HEK293 (cell line): ENCODE measurements around the gene PHACTR1.
A peak's percentile ranks its signal among the peaks of the same experiment; 100 is the strongest.
"Not testable (repeated sequence)": the region's sequence is repeated elsewhere in the genome, so short reads cannot be mapped to it uniquely, and the experiment has no call there.

ENCODE experiments used
- CTCF ChIA-PET: fragments of 350-600 bp; formaldehyde crosslinking; extraction: SDS; loops from one replicate; lab custom pipeline; 2021; ENCODE audit warnings: antibody characterized with exemption; lab: Yijun Ruan, JAX
- POLR2A ChIA-PET: fragments of 300-600 bp; formaldehyde crosslinking; extraction: SDS; loops from one replicate; lab custom pipeline; 2020; ENCODE audit warnings: antibody characterized with exemption, inconsistent platforms; lab: Yijun Ruan, JAX
- H3K27ac ChIP-seq: fragments of 200-500 bp; sonication (Bioruptor generic); 2 replicates; pipeline ENCODE4 v1.5.1; 2014; ENCODE audit warnings: low read depth, low read length, control low read depth, inconsistent platforms; ENCODE audit errors: extremely low read depth
- H3K36me3 ChIP-seq, 2 experiments: fragments of 200-500 bp in 1 of 2; sonication (Bioruptor generic) in 1 of 2; 1 replicate in 1 of 2; 2 replicates in 1 of 2; pipeline ENCODE4 v1.5.1; 2014 to 2017; ENCODE audit warnings: inconsistent platforms in 2 of 2, low read length in 2 of 2; ENCODE audit not compliant: control insufficient read depth in 2 of 2, insufficient read depth in 1 of 2
- H3K4me1 ChIP-seq: fragments of 200-500 bp; sonication (Bioruptor generic); 2 replicates; pipeline ENCODE4 v1.5.1; 2014; ENCODE audit warnings: mild to moderate bottlenecking, low read length, inconsistent platforms; ENCODE audit not compliant: control insufficient read depth, insufficient read depth
- H3K4me3 ChIP-seq: 2 replicates; pipeline ENCODE4 v1.5.1; 2011; ENCODE audit warnings: low read depth, mild to moderate bottlenecking, control low read depth, low read length, moderate library complexity
- H3K9me3 ChIP-seq: fragments of 200-500 bp; sonication (Bioruptor generic); 2 replicates; pipeline ENCODE4 v1.5.1; 2014; ENCODE audit warnings: low read depth, low read length, inconsistent platforms; ENCODE audit not compliant: control insufficient read depth, insufficient read depth
- KLF9 ChIP-seq: fragments of 450-650 bp; formaldehyde crosslinking; IDR thresholded peaks from 2 replicates; pipeline ENCODE4 v1.5.1; 2016; ENCODE audit warnings: missing biosample characterization, missing genetic modification characterization, low read depth
- ZBTB17 ChIP-seq: fragments of 450-650 bp; formaldehyde crosslinking; IDR thresholded peaks from 2 replicates; pipeline ENCODE4 v1.5.1; 2016; ENCODE audit warnings: missing biosample characterization, missing genetic modification characterization
- ZEB2 ChIP-seq: fragments of 450-650 bp; formaldehyde crosslinking; IDR thresholded peaks from 2 replicates; pipeline ENCODE4 v1.5.1; 2016; ENCODE audit warnings: missing biosample characterization, missing genetic modification characterization
- ZNF157 ChIP-seq: fragments of 450-650 bp; formaldehyde crosslinking; IDR thresholded peaks from 2 replicates; pipeline ENCODE4 v1.5.1; 2016; ENCODE audit warnings: missing biosample characterization, missing genetic modification characterization
- ZNF19 ChIP-seq: fragments of 450-650 bp; formaldehyde crosslinking; IDR thresholded peaks from 2 replicates; pipeline ENCODE4; 2016; ENCODE audit warnings: missing biosample characterization, missing genetic modification characterization, low read depth
- ZNF302 ChIP-seq: fragments of 450-650 bp; formaldehyde crosslinking; IDR thresholded peaks from 2 replicates; pipeline ENCODE4 v1.5.1; 2016; ENCODE audit warnings: missing biosample characterization, missing genetic modification characterization, low read depth
- ZNF48 ChIP-seq: fragments of 450-650 bp; formaldehyde crosslinking; IDR thresholded peaks from 2 replicates; pipeline ENCODE4 v1.5.1; 2016; ENCODE audit warnings: missing biosample characterization, missing genetic modification characterization
- ZNF529 ChIP-seq: fragments of 450-650 bp; formaldehyde crosslinking; IDR thresholded peaks from 2 replicates; pipeline ENCODE4 v1.5.1; 2017; ENCODE audit warnings: missing genetic modification characterization, missing biosample characterization; ENCODE audit not compliant: insufficient replicate concordance
- ZNF791 ChIP-seq: fragments of 450-650 bp; formaldehyde crosslinking; IDR thresholded peaks from 2 replicates; pipeline ENCODE4 v1.5.1; 2016; ENCODE audit warnings: missing biosample characterization, missing genetic modification characterization
- TF ChIP-seq, protein P1 (sequence below): fragments of 450-650 bp; formaldehyde crosslinking; optimal IDR thresholded peaks from 2 replicates; pipeline ENCODE3; 2016; ENCODE audit warnings: missing biosample characterization, mild to moderate bottlenecking, missing genetic modification characterization
- TF ChIP-seq, protein P2 (sequence below): fragments of 450-650 bp; formaldehyde crosslinking; IDR thresholded peaks from 2 replicates; pipeline ENCODE4 v1.5.1; 2016; ENCODE audit warnings: missing biosample characterization, missing genetic modification characterization
- TF ChIP-seq, protein P3 (sequence below): fragments of 450-650 bp; formaldehyde crosslinking; IDR thresholded peaks from 2 replicates; pipeline ENCODE4 v1.5.1; 2016; ENCODE audit warnings: missing biosample characterization, missing genetic modification characterization

Gene PHACTR1

DNA sequence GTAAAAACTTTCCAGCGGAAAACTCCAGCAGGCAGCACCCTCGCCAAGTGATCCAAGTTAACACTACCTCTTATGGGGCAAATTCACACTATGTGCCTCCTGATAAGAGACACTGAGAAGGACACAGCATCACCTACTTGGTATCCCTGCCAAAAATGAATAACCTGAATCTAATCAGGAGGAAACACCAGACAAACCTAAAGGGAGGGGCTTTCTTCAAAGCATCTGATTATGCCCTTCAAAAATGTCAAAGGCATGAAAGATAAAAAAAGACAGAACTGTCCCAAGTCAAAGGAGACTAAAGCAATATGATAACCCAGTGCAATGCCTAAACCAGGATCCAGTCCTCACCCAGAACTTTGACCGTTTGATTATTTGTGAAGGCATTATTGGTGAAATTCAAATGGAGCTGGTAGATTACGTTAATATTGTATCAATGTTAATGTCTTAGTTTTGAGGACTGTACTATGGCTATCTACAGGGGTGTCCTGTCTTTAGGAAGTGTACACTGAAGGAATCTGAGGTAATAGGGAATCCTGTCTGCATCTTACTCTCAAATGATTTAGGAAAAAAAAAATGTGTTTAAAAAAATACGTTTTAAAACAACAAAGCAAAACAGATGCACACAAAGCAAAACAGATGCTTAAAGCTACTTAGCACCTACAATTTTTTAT, 603.5 kb downstream of the PHACTR1 start:
- Histone ChIP-seq H3K27ac (no peak overlapping the region), H3K4me1 (no peaks in the 10 kb centered on the region), H3K4me3 (no peak overlapping the region), H3K36me3 (peaks cover 36 to 91% of the 10 kb centered on the region in 2 experiments), H3K9me3 (no peaks in the 10 kb centered on the region)
- POLR2A ChIA-PET, result no interaction called here
- TF ChIP-seq ZNF157 (tag by site-specific recombination) (no peak), ZNF529 (no peak), ZNF302 (tag by site-specific recombination) (no peak), ZEB2 (no peak), ZNF791 (tag by site-specific recombination) (no peak)
- CTCF ChIA-PET, result interaction anchor here (0.6 to 1.0 kb wide), 4 partner anchors 9 to 1086 kb away, joined by 3 to 4 read pairs (median 4); no protein-coding TSS in a partner anchor

DNA sequence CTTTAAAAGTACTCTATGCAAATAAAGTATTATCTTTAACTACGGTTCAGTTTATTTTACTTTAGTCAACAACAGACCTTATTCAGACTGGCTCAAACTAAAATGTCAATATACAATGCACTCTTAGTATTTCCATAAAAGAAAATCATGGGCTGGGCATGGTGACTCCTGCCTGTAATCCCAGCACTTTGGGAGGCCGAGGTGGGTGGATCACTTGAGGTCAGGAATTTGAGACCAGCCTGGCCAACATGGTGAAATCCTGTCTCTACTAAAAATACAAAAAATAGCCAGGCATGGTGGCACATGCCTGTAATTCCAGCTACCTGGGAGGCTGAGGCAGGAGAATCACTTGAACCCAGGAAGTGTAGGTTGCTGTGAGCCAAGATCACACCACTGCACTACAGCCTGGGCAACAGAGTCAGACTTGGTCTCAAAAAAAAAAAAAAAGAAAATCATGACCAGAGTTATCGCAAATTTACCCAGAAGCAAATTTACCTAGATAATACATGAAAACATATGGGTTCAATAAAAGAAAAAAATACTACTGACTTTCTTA, 609.5 kb downstream of the PHACTR1 start:
- H3K36me3 ChIP-seq, result peaks cover 11 to 48% of the 10 kb centered on the region in 2 experiments
- POLR2A ChIA-PET, CTCF ChIA-PET, H3K4me3 ChIP-seq, H3K4me1 ChIP-seq, H3K9me3 ChIP-seq, H3K27ac ChIP-seq: not testable (repeated sequence)

DNA sequence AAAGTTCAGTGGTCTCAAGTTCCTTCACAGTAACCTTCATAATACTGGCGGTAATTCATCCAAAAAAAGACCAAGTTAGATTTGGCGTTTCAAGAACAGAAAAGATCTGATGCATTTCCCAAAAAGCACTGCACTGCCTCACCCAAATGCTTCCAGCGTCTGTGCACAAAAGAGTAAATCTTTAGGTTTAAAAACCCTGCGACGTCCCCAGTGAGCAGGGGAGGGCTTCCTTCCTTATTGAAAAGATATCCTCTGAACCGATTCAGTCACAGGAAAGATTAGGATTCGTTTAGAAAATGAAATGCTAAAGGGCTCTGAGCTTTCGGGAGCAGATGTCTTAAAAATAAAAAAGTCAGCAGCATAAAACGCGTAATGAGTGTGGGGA, 611.1 kb downstream of the PHACTR1 start:
- H3K36me3 ChIP-seq, result peaks cover 11 to 32% of the 10 kb centered on the region in 2 experiments
- CTCF ChIA-PET, result interaction anchor here (0.6 to 6.9 kb wide), 9 partner anchors 9 to 581 kb away, joined by 3 to 102 read pairs (median 4); partner anchors contain the start of gene NOL7
- POLR2A ChIA-PET, result interaction anchor here (1.1 to 3.4 kb wide), 11 partner anchors 10 to 416 kb away, joined by 3 to 21 read pairs (median 4); partner anchors contain the start of gene NOL7
- H3K4me1 ChIP-seq, result peaks cover 3% of the 10 kb centered on the region; the same call in 1 of the 2 replicates
- H3K9me3 ChIP-seq, result no peaks in the 10 kb centered on the region
- H3K27ac ChIP-seq, result peak overlapping the region; percentile 83
- TF ChIP-seq, protein P1, sequence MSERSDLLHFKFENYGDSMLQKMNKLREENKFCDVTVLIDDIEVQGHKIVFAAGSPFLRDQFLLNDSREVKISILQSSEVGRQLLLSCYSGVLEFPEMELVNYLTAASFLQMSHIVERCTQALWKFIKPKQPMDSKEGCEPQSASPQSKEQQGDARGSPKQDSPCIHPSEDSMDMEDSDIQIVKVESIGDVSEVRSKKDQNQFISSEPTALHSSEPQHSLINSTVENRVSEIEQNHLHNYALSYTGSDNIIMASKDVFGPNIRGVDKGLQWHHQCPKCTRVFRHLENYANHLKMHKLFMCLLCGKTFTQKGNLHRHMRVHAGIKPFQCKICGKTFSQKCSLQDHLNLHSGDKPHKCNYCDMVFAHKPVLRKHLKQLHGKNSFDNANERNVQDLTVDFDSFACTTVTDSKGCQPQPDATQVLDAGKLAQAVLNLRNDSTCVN (tag by site-specific recombination), result no peak
- peak; percentile 40 for TF ChIP-seq ZBTB17 (tag by site-specific recombination)
- 0 out of 2 replicates have a peak, but pooled peaks have one; percentile 2 for TF ChIP-seq KLF9 (tag by site-specific recombination)
- H3K4me3 ChIP-seq, result peak overlapping the region; percentile 97

DNA sequence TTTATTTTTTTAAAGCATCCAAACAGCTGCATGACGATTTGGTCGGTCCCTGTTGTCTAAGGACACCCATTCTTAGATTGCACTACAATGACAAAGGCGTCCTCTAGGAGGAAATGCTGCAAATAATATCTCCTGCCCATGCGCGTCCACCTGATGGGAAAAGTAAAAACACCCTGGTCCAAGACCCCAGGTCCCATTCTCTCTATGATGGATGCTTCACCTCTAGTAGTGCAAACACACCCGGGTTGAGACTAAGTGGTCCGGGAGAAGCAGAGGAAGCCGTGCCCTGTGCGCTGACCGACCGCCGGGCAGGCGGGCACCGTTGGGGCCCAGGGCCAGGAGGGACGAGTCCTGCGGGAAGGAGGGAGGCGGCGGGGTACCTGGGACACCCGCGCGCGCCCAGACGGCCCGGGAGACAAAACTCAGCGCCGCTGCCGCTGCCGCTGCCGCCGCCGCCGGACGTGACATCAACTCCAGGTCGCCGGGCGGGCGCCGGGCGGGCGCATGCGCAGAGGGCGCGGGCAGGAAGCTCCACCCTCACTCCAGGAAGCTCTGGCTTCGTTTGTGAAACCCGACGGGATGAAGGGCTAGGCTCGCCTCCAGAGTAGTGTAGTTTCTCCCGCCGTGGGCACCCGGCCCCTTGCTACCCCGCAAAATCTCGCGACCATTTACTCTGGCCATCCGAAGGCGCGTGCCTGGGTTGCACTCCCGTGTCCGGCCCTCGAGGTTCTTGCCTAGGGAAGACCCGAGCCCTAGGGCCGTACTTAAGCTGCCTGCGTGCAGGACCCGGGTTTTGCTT, 611.7 kb downstream of the PHACTR1 start, which contains the start of gene TBC1D7:
Gene TBC1D7 (minus strand): TSS at position 462 of the 799 bp plus-strand sequence. CDS start 1,639 bp downstream, outside the sequence.
- H3K4me1 ChIP-seq, result peaks cover 3% of the 10 kb centered on the region; the same call in 1 of the 2 replicates
- POLR2A ChIA-PET, result interaction anchor here (0.6 to 3.4 kb wide), 25 partner anchors 12 to 417 kb away, joined by 3 to 21 read pairs (median 4); partner anchors contain the start of genes GFOD1, NOL7 and SIRT5
- peak within 1 kb of the TSS; percentile 83 for H3K27ac ChIP-seq
- H3K9me3 ChIP-seq, result no peaks in the 10 kb centered on the region
- H3K4me3 ChIP-seq, result peak within 1 kb of the TSS; percentile 97
- H3K36me3 ChIP-seq, result peaks cover 11 to 28% of the 10 kb centered on the region in 2 experiments
- CTCF ChIA-PET, result interaction anchor here (0.6 to 6.9 kb wide), 10 partner anchors 8 to 416 kb away, joined by 3 to 102 read pairs (median 4); partner anchors contain the start of gene NOL7
- TF ChIP-seq, protein P2, sequence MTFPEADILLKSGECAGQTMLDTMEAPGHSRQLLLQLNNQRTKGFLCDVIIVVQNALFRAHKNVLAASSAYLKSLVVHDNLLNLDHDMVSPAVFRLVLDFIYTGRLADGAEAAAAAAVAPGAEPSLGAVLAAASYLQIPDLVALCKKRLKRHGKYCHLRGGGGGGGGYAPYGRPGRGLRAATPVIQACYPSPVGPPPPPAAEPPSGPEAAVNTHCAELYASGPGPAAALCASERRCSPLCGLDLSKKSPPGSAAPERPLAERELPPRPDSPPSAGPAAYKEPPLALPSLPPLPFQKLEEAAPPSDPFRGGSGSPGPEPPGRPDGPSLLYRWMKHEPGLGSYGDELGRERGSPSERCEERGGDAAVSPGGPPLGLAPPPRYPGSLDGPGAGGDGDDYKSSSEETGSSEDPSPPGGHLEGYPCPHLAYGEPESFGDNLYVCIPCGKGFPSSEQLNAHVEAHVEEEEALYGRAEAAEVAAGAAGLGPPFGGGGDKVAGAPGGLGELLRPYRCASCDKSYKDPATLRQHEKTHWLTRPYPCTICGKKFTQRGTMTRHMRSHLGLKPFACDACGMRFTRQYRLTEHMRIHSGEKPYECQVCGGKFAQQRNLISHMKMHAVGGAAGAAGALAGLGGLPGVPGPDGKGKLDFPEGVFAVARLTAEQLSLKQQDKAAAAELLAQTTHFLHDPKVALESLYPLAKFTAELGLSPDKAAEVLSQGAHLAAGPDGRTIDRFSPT (tag by site-specific recombination), result peak; percentile 52; the same call in 1 of the 2 replicates
- TF ChIP-seq, protein P3, sequence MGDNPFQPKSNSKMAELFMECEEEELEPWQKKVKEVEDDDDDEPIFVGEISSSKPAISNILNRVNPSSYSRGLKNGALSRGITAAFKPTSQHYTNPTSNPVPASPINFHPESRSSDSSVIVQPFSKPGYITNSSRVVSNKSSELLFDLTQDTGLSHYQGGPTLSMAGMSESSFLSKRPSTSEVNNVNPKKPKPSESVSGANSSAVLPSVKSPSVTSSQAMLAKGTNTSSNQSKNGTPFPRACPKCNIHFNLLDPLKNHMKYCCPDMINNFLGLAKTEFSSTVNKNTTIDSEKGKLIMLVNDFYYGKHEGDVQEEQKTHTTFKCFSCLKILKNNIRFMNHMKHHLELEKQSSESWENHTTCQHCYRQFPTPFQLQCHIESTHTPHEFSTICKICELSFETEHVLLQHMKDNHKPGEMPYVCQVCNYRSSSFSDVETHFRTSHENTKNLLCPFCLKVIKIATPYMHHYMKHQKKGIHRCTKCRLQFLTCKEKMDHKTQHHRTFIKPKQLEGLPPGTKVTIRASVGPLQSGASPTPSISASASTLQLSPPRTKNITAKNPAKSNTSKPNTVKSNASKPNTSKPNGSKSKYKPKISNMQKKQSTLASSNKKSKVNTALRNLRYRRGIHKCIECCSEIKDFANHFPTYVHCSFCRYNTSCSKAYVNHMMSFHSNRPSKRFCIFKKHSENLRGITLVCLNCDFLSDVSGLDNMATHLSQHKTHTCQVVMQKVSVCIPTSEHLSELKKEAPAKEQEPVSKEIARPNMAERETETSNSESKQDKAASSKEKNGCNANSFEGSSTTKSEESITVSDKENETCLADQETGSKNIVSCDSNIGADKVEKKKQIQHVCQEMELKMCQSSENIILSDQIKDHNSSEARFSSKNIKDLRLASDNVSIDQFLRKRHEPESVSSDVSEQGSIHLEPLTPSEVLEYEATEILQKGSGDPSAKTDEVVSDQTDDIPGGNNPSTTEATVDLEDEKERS, result no peak
- no peak for TF ChIP-seq ZNF48 (tag by site-specific recombination)
- TF ChIP-seq, protein P1 (tag by site-specific recombination), result peak; percentile 89
- TF ChIP-seq ZNF19 (tag by site-specific recombination), result no peak
